Ovary (tissue), 3 donors: ENCODE results near the gene CDC14B.

ENCODE experiments used
- EP300 ChIP-seq: sonication (generic); formaldehyde crosslinking; IDR thresholded peaks from one replicate; pipeline ENCODE4 v1.6.1; 2017; ENCODE audit warnings: antibody characterized with exemption
- POLR2A ChIP-seq: fragments of 450-650 bp; IDR thresholded peaks from one replicate; pipeline ENCODE4 v1.6.1; 2017; ENCODE audit warnings: antibody characterized with exemption, mild to moderate bottlenecking, moderate library complexity
- TF ChIP-seq, protein P1 (sequence below), 3 donors: fragments of 450-650 bp in 2 of 3; fragments of 200-600 bp in 1 of 3; IDR thresholded peaks; one replicate each; pipeline versions ENCODE4 v1.5.1 to v1.8.0; 2016 to 2022; ENCODE audit warnings: antibody characterized with exemption in 3 of 3, mild to moderate bottlenecking in 1 of 3
- donor health status: DM: no; HTN: no; CAD: no.

DNA sequence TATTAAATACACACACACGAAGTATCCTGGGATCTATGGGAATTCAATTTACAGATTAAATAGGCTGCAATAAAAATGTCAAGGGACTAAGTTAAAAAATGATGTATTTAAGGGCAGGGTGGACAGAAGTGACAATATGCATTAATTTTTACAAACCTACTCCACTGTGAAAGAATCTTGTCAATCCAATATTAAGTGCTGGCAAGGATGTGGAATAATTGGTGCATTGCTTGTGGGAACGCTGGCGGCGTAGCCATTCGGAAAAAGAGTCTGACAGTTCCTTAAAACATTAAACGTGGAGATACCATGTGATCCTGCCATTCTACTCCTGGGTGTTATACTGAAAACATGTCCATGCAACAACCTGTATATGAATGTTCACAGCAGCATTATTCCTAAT lies 4.2 kb downstream of the CDC14B start:
- TF ChIP-seq EP300, result no peak
- TF ChIP-seq, protein P1, sequence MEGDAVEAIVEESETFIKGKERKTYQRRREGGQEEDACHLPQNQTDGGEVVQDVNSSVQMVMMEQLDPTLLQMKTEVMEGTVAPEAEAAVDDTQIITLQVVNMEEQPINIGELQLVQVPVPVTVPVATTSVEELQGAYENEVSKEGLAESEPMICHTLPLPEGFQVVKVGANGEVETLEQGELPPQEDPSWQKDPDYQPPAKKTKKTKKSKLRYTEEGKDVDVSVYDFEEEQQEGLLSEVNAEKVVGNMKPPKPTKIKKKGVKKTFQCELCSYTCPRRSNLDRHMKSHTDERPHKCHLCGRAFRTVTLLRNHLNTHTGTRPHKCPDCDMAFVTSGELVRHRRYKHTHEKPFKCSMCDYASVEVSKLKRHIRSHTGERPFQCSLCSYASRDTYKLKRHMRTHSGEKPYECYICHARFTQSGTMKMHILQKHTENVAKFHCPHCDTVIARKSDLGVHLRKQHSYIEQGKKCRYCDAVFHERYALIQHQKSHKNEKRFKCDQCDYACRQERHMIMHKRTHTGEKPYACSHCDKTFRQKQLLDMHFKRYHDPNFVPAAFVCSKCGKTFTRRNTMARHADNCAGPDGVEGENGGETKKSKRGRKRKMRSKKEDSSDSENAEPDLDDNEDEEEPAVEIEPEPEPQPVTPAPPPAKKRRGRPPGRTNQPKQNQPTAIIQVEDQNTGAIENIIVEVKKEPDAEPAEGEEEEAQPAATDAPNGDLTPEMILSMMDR (IDR thresholded peaks at IDR 0.05), result no peak
- no peak for TF ChIP-seq POLR2A
